GM12891 (cell line): Measurements from ENCODE around the gene EPG5.
A peak's percentile ranks its signal among the peaks of the same experiment; 100 is the strongest.

ENCODE experiments used
- PAX5 ChIP-seq: IDR thresholded peaks from 2 replicates; pipeline ENCODE4 v1.6.1; 2011; ENCODE audit warnings: low read length, moderate library complexity, mild to moderate bottlenecking; ENCODE audit not compliant: insufficient read depth, severe bottlenecking
- POLR2A ChIP-seq: IDR thresholded peaks from 2 replicates; pipeline ENCODE4 v1.6.1; 2011; ENCODE audit warnings: low read depth, low read length, control low read depth
- POLR2AphosphoS5 ChIP-seq: IDR thresholded peaks from 2 replicates; pipeline ENCODE4 v1.6.1; 2011; ENCODE audit warnings: low read depth, low read length, control low read depth
- SPI1 ChIP-seq: IDR thresholded peaks from 2 replicates; pipeline ENCODE4 v1.6.1; 2011; ENCODE audit warnings: low read depth, low read length, control low read depth
- TAF1 ChIP-seq: IDR thresholded peaks from 2 replicates; pipeline ENCODE4 v1.6.1; 2011; ENCODE audit warnings: low read depth, low read length, control low read depth

DNA sequence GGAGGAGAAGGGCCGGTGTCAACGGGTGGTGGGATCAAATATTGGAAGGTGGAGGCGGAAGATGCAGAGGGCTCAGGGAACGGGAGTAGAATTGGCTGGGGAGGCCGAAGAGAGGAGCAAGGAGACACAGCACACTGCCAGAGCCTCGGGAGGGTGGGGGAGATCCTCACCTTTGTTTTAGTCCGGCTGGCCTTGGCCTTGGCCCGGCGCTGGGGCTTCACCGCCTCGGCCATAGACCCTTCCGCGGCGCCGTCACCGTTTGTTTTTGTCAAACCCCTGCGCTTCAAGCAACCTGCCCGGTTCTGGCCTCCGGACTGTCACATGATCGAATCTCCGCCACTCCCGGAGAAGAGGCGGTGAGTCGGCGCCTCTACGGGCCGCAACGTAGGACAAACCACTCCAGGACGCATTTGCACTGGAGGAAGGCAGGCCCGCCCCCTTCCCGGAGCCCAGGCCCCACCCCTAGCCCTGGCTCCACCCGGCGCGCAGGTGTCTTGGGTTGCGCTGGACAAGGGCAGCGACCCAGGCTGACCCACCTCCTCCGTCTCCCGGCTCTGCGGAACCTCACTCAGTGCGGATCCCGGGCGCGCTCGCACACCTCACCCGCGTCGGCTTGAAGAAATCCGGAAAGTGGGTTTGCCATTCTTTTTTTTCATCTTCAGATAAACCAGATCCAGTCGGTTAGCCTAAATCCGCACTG is at the start of gene EPG5:
- TF ChIP-seq POLR2A, result peak; percentile 71
- peak; percentile 48; the same call in 1 of the 2 replicates for TF ChIP-seq TAF1
- TF ChIP-seq POLR2AphosphoS5, result peak; percentile 71
- TF ChIP-seq PAX5, result no peak
- no peak for TF ChIP-seq SPI1
